ENCODE results near the gene TAS2R1. TPM values are rescaled to one million over a fixed set of nuclear protein-coding genes. Genes with fewer than 3 reads are reported as not detected.

Gene TAS2R1
- total RNA-seq, 2 experiments from 2014 or later = not detected

DNA sequence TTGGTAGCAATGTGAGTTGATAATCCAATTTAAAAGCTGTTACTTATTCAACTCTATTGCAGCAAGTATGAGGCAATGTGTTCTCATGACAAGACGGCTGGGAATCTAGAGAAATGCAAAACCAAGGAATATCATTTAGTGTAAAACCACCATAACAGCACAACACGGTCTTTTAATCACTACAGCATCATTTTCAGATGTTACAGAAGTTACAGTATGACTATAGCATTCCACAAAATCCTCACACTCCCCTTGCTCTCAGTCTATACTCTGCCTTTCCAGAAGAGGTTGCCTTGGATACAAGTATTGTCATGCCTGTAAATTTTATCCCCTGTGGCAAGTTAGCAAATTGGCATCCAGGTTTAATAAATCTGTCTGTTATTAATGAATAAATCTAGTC lies 28.6 kb upstream of the TAS2R1 start:
- Mint-ChIP-seq H3K9me3 (no peaks in the 10 kb centered on the region), H3K36me3 (ENCODE audit: low read depth) (no peaks in the 10 kb centered on the region), H3K27ac (no peak overlapping the region), H3K27me3 (no peaks in the 10 kb centered on the region), H3K4me3 (no peak overlapping the region), H3K4me1 (ENCODE audit: low read depth) (no peaks in the 10 kb centered on the region)
- ATAC-seq (no peak), DNase-seq (no peak)
- POLR2A ChIA-PET = no interaction called here
- CTCF ChIA-PET = no interaction called here
- intact Hi-C loops (cut with micrococcal nuclease) = no loop called here
- TF ChIP-seq, protein P1, sequence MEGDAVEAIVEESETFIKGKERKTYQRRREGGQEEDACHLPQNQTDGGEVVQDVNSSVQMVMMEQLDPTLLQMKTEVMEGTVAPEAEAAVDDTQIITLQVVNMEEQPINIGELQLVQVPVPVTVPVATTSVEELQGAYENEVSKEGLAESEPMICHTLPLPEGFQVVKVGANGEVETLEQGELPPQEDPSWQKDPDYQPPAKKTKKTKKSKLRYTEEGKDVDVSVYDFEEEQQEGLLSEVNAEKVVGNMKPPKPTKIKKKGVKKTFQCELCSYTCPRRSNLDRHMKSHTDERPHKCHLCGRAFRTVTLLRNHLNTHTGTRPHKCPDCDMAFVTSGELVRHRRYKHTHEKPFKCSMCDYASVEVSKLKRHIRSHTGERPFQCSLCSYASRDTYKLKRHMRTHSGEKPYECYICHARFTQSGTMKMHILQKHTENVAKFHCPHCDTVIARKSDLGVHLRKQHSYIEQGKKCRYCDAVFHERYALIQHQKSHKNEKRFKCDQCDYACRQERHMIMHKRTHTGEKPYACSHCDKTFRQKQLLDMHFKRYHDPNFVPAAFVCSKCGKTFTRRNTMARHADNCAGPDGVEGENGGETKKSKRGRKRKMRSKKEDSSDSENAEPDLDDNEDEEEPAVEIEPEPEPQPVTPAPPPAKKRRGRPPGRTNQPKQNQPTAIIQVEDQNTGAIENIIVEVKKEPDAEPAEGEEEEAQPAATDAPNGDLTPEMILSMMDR (IDR thresholded peaks at IDR 0.05) = no peak

DNA sequence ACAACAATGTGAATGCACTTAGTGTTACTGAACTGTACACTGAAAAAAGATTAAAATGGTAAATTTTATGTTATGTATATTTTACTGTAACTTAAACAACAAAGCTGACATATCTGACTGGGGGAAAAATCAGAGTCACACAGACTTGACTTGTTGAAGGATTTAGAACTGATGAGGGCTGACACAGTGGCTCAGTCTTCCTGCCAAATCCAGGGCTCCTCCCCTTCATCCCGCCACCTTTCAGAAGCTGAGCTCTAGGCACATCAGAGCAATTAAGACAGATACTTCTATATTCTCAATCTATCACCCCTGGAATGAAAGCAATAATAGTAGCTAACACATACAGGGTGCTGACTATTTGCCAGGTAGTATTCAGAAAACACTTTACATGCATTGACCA lies 27.7 kb upstream of the TAS2R1 start:
- ChIA-PET POLR2A (no interaction called here), CTCF (no interaction called here)
- no peak for ATAC-seq
- H3K4me3 Mint-ChIP-seq = no peak overlapping the region
- TF ChIP-seq, protein P1 (IDR thresholded peaks at IDR 0.05) = no peak
- intact Hi-C loops (cut with micrococcal nuclease) = no loop called here
- no peak overlapping the region for H3K27ac Mint-ChIP-seq
- H3K36me3 Mint-ChIP-seq (ENCODE audit: low read depth) = no peaks in the 10 kb centered on the region
- H3K4me1 Mint-ChIP-seq (ENCODE audit: low read depth) = no peaks in the 10 kb centered on the region
- no peak for DNase-seq
- no peaks in the 10 kb centered on the region for H3K9me3 Mint-ChIP-seq
- H3K27me3 Mint-ChIP-seq = no peaks in the 10 kb centered on the region

DNA sequence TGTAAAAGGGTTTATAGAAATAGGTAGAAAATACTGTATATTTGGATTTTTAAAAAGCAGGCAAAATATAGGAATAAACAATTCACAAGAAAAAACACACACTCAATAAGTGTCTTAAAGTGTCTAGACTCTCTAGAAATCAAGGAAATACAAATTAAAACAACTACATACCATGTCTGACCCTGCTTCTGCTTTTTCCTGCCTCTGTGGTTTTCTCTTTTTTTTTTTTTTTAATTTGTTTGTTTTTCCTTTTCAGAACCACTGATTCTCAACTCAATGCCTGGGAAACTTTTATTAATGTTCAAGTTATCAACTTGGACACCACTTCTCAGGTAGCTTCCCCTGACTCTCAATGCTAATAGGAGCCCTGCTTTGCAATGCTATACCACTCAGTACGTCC lies 25.5 kb upstream of the TAS2R1 start:
- H3K9me3 Mint-ChIP-seq = no peaks in the 10 kb centered on the region
- ChIA-PET CTCF (no interaction called here), POLR2A (no interaction called here)
- H3K36me3 Mint-ChIP-seq (ENCODE audit: low read depth) = no peaks in the 10 kb centered on the region
- intact Hi-C loops (cut with micrococcal nuclease) = no loop called here
- TF ChIP-seq, protein P1 (IDR thresholded peaks at IDR 0.05) = no peak
- ATAC-seq (no peak), DNase-seq (no peak)
- H3K4me1 Mint-ChIP-seq (ENCODE audit: low read depth) = no peaks in the 10 kb centered on the region
- H3K4me3 Mint-ChIP-seq = no peak overlapping the region
- no peak overlapping the region for H3K27ac Mint-ChIP-seq
- no peaks in the 10 kb centered on the region for H3K27me3 Mint-ChIP-seq

DNA sequence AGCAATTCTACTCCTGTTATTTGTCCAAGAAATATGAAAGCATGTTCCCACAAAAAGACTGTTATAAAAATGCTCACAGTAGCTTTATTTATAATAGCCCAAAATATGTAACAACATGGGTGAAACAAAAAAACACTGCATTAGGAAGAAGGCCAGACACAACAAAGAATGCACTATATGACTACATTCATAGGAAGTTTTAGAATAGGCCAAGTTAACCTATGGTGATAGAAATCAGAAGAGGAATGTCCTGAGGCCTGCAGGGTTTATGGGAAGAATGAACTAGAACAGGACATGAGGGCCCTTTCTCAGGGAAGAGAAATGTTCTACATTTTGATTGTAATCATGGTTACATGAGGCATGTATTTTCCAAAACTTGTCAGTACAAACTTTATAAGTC lies 24.7 kb upstream of the TAS2R1 start:
- DNase-seq (no peak), ATAC-seq (no peak)
- Mint-ChIP-seq H3K27me3 (no peaks in the 10 kb centered on the region), H3K4me3 (no peak overlapping the region), H3K4me1 (ENCODE audit: low read depth) (no peaks in the 10 kb centered on the region), H3K27ac (no peak overlapping the region), H3K9me3 (no peaks in the 10 kb centered on the region), H3K36me3 (ENCODE audit: low read depth) (no peaks in the 10 kb centered on the region)
- ChIA-PET POLR2A (no interaction called here), CTCF (no interaction called here)
- TF ChIP-seq, protein P1 (IDR thresholded peaks at IDR 0.05) = no peak
- intact Hi-C loops (cut with micrococcal nuclease) = no loop called here

DNA sequence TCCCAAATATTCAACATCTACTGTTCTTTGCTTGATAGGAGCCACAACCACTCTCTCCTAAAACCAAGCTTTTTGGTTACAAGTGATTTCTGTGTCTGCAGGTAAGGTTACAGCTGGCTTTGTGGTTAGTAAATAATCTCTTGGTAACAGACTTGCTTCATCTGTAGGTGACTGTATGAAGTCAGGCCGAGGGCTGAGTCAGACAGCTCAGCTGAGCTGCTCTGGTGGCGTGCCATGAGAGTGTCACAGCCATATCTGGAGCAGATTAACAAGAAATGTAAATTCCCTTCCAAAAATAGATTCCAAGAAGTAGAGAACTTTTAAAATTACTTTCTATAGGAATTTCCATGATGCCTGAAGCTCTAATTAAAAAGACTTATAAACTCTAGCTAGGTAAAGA lies 23.7 kb upstream of the TAS2R1 start:
- DNase-seq = no peak
- no peaks in the 10 kb centered on the region for H3K4me1 Mint-ChIP-seq (ENCODE audit: low read depth)
- intact Hi-C loops (cut with micrococcal nuclease) = no loop called here
- TF ChIP-seq, protein P1 (IDR thresholded peaks at IDR 0.05) = no peak
- H3K27me3 Mint-ChIP-seq = no peaks in the 10 kb centered on the region
- ChIA-PET CTCF (no interaction called here), POLR2A (no interaction called here)
- no peak overlapping the region for H3K4me3 Mint-ChIP-seq
- no peaks in the 10 kb centered on the region for H3K9me3 Mint-ChIP-seq
- no peaks in the 10 kb centered on the region for H3K36me3 Mint-ChIP-seq (ENCODE audit: low read depth)
- H3K27ac Mint-ChIP-seq = no peak overlapping the region
- no peak for ATAC-seq

All from activated CD8-positive, alpha-beta T cell treated with anti-CD3 and anti-CD28 coated beads for 36 hours (primary cell).